CD4-positive, alpha-beta T cell treated with Interleukin-15 for 4 hours (primary cell): ENCODE results near the gene P3H3.
"Not testable (repeated sequence)": the region's sequence is repeated elsewhere in the genome, so short reads cannot be mapped to it uniquely, and the experiment has no call there.

Experiments used
- DNase-seq: peaks from one replicate; pipeline ENCODE4 v3.0.0-alpha.2; 2020; ENCODE audit warnings: low spot score

P3H3 gene

DNA sequence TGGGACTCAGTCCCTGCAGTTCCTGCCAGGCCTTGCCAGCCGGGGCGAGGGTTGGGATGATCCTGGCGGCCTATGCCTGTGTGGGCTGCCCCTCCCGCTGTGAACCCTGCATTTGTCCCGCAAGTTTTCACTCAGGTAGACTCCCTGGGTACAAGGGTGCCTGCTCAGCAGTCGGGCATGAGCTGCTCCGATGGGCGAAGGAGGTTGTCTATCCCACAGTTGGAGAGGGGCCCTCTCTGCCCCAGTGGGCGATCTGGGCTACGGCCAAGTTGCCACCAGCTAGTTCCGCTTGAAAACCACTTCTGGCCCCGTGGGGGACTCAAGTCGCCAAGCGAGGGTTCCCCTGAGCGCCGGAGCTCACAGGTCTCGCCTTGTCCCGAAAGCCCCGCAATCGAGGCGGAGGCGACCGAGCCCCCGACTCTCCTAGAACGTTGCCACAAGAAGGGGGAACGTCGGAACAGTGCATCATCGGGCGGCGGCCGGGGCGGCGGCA, 38.8 kb downstream of the P3H3 start:
- DNase-seq: no peak

DNA sequence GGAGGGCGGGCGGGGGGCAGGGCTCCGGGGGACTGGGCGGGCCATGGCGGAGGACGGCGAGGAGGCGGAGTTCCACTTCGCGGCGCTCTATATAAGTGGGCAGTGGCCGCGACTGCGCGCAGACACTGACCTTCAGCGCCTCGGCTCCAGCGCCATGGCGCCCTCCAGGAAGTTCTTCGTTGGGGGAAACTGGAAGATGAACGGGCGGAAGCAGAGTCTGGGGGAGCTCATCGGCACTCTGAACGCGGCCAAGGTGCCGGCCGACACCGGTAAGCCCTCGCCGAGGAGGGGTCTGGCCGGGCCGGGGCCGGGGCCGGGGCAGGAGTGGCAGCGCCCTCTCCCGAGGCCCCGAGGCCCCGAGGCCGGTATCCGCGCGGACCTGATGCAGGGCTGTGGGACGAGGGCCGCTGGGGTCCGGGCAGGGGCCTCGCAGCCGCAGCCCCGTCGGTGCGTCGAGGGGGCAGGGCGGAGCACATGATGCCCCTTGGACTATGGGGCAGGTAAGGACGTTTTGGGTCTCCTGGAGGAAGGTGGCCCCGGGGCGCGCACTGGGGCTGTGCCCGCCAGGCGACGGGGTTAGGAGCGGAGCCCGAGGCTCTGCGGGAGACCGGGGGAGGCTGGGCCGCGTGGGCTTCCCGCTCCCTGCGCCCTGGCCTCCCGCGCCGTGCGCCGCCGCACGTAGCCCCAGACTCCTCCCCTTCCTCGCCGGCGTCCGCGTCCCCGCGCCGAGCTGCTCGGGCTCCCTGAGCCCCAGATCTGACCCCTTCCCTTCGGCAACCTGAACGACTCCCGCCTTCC, 39.4 kb downstream of the P3H3 start, which contains the start of gene TPI1:
TPI1 (plus strand) TSS at position 119 of the 798 bp plus-strand sequence; CDS start at position 155, 36 bp downstream.
- peak; percentile 79 for DNase-seq

DNA sequence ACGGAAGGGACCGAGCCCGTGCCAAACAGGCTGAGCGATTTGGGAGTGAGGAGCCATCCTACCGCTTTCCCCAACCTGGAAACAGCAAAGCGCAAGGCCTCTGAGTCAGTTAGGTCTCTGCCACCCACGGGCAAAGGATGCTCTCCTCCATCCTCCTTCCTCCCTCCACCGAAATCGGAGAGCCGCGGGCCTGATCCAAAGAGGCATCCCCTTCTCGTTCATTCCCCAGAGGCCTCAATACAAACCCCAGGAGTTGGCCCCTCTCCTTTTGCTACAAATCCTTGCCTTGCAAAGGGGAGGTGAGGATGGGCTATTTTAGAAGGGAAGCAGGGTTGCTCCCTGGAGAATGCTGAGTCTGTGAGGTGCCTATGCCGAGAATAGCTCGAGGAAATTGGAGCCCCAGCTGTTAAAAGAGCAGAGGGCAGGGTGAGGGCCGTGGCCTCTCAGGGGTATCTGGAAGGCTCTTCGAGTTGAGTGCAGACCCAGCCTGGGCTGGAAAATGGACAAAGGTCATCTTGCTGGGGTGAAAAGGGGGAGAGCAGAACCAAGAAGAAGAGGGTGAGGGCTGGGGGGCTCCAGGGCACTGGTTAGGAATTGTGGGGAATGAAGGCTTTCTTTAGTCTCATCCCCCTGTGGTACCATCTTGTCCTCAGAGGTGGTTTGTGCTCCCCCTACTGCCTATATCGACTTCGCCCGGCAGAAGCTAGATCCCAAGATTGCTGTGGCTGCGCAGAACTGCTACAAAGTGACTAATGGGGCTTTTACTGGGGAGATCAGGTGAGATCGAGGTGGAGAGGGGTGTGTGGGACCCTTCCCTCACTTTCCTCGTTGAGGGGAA, 40.2 kb downstream of the P3H3 start:
- DNase-seq: peak; percentile 11

DNA sequence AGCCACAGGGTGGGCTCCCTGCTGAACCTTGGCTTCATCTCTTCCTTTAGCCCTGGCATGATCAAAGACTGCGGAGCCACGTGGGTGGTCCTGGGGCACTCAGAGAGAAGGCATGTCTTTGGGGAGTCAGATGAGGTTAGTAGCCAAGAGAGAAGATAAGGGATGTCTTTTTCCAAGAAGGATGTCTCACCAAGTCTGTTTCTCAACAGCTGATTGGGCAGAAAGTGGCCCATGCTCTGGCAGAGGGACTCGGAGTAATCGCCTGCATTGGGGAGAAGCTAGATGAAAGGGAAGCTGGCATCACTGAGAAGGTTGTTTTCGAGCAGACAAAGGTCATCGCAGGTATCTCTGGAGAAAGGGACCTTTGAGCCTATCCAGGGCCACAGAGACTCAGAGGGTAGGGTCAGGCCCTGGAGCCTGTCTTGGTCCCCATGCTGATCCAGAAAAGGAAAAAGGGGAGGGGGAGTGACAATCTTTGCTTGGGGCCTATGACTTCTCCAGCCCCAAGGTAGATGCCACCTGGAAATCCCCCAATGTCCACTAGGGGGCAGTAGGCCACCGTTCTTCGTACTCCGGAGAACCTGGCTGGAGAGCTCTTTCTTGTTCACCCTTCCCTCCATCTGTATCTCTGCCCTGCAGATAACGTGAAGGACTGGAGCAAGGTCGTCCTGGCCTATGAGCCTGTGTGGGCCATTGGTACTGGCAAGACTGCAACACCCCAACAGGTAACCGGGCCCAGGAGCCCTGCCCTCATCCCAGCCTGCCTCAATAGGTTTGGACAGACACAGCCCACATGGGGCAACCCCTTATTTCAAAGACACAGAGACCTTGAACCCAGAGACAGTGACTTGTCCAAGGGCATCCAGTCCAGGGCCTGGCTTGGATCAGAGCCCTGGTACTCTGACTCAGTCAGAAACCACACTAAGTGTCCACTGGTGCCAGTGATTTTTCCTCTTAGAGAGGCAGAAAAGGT, 41.1 kb downstream of the P3H3 start:
- peak; percentile 89 for DNase-seq

DNA sequence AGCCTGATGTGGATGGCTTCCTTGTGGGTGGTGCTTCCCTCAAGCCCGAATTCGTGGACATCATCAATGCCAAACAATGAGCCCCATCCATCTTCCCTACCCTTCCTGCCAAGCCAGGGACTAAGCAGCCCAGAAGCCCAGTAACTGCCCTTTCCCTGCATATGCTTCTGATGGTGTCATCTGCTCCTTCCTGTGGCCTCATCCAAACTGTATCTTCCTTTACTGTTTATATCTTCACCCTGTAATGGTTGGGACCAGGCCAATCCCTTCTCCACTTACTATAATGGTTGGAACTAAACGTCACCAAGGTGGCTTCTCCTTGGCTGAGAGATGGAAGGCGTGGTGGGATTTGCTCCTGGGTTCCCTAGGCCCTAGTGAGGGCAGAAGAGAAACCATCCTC, 42.1 kb downstream of the P3H3 start:
- DNase-seq: not testable (repeated sequence)

DNA sequence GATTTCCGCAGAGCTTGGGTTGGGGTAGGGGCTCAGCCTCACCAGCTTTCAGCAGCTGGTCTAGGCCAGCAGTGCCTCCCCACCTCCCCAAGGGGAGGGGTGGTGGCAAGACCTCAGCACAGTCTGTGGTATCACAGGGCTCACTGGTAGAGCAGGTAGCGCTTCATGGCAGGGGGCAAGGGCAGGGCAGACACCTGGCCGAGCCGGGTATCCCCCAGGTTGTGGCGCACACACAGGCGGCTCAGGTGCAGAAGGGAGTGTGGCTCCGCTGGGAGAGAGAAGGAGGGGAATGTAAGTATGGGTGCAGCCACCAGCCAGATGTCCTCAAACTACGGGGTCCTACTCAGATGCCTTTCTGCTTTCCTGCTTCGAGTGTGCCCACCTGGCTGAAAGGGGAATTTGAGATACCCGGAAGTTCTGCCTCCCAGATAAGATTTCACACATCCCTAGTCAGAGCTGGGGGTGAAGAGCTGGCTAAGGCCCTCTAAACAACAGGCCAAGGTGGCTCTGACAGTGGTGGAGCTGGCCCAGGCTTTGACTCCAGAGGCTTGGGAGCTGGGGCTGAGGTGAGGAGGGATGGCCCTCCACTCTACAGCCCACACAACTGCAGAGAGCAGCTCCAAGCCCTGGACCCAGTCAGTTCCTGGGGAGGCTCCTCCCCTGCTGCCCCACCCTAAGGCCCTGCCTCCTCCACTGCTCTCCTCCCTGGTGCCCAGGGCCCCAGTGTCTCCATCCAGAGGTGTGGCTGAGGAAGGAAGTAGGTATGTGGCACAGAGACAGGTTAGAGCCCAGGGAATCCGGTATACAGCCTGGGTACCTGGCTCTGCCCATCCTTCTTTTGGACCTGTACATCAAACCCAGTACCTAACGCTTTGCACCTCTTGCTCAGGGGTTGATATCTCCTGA, 43.1 kb downstream of the P3H3 start:
- peak; percentile 23 for DNase-seq

DNA sequence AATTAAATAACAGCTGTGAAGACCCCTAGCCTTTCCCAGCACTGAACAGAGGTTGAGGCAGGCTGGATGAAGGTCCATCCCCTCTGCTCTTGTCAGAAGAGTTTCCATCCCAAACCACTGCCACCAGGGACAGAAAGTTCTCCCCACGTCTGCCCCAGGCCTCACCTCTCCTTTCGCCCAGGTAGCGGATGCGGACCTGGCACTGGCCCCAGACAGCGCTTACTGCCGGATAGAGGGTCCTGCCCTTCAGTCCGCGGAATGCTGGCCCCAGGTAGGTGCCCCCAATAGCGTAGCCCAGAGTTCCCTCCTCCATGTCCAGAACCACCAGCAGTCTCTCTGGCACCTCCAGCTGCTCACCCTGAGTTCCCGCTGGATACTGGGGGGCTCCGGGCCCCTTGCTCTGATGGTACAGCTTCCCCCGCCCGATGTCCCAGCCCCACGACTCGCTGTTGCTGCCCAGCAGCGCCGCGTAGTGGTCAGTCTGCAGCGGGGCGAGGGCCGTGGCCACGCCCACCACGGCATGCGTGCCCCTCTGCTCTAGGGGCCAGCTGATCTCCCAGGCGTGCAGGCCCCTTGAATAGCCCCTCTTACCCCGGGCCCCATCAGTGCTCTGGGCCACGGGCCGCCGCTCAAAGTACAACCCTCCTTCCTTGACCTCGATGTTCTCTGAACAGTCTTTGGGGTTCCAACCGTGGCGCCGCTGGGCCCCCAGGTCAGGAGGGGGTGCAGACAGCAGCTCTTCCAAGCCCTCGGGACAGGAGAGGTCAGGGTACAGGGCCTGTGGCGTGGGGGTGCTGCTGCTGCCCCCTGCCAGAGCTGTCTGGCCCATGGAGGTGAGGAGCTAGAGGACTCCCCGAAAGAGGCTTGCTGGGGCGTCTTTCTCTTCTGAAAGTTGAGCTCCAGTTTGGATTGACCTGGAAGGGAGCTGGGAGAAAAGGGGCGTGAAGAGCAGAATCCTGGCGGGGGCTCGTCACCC, 44.2 kb downstream of the P3H3 start:
- peak; percentile 85 for DNase-seq

DNA sequence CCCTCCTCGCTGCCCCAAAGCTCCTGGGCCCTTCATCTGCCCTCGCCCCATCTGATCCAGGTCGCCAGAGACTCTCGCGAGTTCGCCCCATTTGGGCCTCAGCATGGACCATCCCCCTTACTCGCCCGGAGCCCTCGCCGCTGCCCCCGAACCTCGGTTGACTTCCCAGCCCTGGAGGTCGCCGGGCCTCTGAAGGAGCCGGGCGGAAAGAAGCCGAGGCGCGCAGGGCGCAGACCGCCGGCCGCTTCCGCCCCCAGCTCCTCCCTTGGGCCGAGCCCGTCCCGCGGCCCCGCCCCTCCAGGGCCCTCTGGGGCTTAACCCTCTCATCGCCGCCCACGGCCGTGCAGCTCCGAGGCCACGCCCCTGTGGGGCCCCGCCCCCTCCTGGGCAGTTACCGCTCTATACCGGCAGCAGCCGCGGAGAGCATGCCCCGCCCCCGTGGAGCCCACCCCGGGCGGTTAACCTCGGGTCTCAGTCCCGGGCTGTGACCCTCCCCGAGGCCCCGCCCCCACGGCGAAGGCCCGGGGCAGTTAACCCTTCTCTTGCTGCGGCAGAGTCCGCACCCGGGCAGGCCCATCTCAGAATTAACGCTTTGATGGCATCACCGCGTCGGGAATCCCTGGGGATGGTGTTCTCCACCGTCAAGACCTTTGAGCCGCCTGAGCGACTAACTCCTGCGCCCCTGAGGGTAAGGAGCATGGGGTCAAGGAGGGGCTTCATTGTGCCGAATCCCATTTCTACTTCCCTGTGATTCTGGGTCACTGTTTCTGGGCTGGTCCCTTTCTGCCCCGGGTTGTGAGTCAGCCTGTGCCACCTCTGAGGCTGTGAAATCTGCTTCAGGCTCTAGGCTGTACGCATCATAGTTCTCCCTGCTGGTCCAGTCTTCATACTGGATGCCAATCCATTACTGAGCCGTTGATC, 45.1 kb downstream of the P3H3 start, which contains the start of gene SPSB2:
SPSB2 (minus strand) TSS at position 210 of the 921 bp plus-strand sequence. CDS start 402 bp downstream, outside the sequence.
- peak; percentile 98 for DNase-seq

DNA sequence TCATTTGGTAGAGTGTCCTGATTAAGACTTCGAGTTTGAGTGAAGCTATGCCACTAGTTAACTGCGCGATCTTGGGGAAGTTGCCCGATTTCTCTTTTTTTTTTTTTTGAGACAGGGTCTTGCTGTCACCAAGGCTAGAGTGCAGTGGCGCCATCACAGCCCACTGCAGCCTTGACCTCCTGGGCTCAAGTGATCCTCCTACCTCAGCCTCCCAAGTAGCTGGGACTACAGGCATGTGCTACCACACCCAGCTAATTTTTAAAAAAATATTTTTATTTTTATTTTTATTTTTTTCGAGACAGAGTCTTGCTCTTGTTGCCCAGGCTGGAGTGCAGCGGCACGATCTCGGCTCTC, 45.8 kb downstream of the P3H3 start:
- not testable (repeated sequence) for DNase-seq

DNA sequence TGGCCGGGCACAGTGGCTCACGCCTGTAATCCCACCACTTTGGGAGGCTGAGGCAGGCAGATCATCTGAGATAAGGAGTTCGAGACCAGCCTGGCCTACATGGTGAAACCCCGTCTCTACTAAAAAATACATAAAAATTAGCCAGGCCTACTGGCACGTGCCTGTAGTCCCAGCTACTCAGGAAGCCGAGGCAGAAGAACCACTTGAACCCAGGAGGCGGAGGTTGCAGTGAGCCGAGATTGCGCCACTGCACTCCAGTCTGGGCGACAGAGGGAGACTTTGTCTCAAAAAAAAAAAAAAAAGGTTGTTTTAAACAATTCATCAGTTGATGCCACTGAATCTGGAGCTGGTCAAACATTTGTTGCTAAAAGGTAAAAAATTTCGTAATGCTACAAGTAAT, 51.6 kb downstream of the P3H3 start:
- DNase-seq: not testable (repeated sequence)

DNA sequence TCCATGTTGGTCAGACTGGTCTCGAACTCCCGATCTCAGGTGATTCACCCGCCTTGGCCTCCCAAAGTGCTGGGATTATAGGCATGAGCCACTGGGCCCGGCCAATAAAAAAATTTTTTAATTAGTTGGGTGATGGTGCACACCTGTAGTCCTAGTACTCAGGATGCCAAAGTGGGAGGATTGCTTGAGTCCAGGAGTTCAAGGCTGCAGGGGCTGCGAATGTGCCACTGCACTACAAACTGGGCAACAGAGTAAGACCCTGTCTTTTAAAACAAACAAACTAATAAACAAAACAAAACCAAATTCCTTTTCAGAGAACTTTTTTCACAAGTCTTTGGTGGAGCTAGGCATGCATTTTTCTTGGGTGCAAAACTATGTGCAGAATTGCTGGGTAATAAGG, 55.0 kb downstream of the P3H3 start:
- DNase-seq: no peak

DNA sequence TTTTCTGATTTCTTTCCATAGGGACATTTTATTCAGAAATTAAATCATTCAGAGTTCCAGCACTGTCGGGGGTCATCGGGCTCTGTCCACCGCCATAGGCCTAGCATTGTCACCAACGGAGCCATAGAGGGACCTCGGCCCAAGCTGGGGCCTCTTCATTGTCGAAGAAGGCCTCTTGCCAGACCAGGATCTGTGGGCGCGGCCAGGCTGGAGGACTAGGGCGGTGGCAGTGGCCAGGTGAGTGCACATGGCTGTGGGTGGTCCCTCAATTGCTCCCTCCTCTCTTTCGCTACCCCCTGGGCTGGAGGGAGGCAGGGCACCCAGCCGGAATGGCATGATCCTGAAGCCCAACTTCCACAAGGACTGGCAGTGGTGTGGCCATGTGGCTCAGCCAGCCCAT, 55.5 kb downstream of the P3H3 start:
- DNase-seq: no peak

DNA sequence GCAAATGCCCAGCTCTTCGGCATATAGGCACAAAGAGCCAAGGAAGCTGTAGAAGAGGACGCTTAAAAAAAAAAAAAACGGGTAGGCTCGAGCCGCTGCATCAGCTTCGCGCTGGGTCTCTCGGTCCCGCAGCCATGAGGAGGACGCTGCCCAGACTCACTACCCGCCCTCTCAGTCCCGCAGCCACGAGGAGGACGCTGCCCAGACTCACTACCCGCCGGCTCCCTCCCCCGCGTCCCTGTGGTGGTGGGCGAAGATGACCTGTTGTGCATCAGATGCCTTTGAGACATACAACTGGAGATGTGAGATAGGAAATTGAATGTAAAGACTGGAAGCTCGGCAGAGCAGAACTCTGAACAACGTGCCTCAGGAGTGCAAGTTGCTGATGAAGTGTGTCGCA, 56.3 kb downstream of the P3H3 start:
- DNase-seq: no peak

DNA sequence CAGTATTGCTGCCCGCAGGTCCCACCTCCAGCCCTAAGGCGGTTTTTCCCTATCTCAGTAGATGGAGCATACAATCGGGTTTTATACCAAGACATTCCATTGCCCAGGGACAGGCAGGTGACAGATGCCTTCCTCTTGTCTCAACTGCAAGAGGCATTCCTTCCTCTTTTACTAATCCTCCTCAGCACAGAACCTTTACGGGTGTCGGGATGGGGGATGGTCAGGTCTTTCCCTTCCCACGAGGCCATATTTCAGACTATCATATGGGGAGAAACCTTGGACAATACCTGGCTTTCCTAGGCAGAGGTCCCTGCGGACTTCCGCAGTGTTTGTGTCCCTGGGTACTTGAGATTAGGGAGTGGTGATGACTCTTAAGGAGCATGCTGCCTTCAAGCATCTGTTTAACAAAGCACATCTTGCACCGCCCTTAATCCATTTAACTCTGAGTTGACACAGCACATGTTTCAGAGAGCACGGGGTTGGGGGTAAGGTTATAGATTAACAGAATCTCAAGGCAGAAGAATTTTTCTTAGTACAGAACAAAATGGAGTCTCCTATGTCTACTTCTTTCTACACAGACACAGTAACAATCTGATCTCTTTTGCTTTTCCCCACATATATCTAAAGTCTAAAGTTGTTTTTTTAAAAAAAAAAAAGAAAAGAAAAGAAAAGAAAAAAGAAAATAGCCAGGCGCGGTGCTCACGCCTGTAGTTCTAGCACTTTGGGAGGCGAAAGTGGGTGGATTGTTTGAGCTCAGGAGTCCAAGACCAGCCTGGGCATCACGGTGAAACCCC, 58.2 kb downstream of the P3H3 start:
- not testable (repeated sequence) for DNase-seq

DNA sequence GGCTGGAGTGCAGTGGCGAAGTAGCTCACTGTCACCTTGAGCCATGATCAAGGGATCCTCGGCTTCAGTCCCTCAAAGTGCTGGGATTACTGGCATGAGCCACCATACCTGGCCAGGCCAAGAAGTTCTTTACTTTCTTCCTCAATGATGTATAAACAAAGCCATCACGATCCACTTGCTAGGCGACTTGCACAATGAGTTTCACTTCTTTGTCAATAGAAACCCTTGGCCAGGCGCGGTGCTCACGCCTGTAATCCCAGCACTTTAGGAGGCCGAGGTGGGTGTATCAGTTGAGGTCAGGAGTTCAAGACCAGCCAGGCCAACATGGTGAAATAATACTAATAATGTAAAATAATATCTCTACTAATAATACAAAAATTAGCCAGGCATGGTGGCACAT, 59.3 kb downstream of the P3H3 start:
- DNase-seq: no peak

DNA sequence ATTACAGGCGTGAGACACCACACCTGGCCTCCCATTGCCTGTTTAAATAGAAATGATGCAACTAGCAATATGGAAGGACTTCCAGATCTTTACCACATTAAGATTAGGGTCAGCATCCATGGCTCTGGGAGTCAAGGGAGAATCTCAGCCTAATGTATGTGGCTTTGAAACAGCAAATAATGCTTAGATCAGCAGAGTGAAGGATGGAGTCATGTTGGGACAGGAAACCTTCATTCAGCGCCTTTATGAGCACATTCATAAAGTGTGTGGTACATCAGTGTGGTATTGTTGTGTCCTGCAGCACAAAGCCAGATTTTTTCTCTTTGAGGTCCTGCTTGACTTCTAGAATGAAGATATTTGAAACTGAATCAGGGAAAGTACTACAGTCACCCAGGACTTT, 60.2 kb downstream of the P3H3 start:
- no peak for DNase-seq

DNA sequence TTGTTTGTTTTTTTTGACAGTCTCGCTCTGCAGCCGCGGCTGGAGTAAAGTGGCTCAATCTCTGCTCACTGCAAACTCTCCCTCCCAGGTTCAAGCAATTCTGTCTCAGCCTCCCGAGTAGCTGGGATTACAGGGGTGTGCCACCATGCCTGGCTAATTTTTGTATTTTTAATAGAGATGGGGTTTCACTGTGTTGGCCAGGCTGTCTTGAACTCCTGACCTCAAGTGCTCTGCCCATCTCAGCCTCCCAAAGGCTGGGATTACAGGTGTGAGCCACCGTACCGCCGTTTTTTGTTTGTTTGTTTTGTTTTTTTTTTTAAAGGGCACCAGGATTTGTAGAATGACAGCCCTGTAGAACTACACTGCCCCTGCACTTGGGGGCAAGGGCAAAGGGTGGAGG, 60.6 kb downstream of the P3H3 start:
- DNase-seq: not testable (repeated sequence)
